NCI-H748 (cell line): ENCODE data around the gene MACF1.
A peak's percentile ranks its signal among the peaks of the same experiment; 100 is the strongest.
"Not testable (repeated sequence)": the region's sequence is repeated elsewhere in the genome, so short reads cannot be mapped to it uniquely, and the experiment has no call there.

Experiments
- DNase-seq: peaks from one replicate; lab custom pipeline; 2025; ENCODE audit not compliant: unreplicated experiment; lab: John Stamatoyannopoulos, UW

The MACF1 gene

GRCh38 chr1:39177706-39178105 is 26.8 kb upstream of the MACF1 start:
- DNase-seq = no peak

GRCh38 chr1:39178541-39179431 is 25.7 kb upstream of the MACF1 start:
- DNase-seq = no peak

- no peak for DNase-seq
Observed at GRCh38 chr1:39181311-39181710, 23.2 kb upstream of the MACF1 start.

GRCh38 chr1:39182804-39183203 is 21.7 kb upstream of the MACF1 start:
- no peak for DNase-seq

- DNase-seq = peak; percentile 91
Observed at GRCh38 chr1:39183503-39184353, 20.8 kb upstream of the MACF1 start.

- no peak for DNase-seq
Observed at GRCh38 chr1:39184354-39184818, 20.1 kb upstream of the MACF1 start.

- no peak for DNase-seq
Observed at GRCh38 chr1:39187275-39188046, 17.0 kb upstream of the MACF1 start.

- DNase-seq = no peak
Observed at GRCh38 chr1:39189592-39190041, 14.9 kb upstream of the MACF1 start.

GRCh38 chr1:39190096-39190495 is 14.4 kb upstream of the MACF1 start:
- DNase-seq = no peak

GRCh38 chr1:39194398-39195051 is 10.0 kb upstream of the MACF1 start:
- DNase-seq = no peak

GRCh38 chr1:39195166-39196111 is 9.1 kb upstream of the MACF1 start:
- no peak for DNase-seq

GRCh38 chr1:39196244-39197215 is 8.0 kb upstream of the MACF1 start:
- DNase-seq = no peak

GRCh38 chr1:39199593-39199992 is 4.9 kb upstream of the MACF1 start:
- no peak for DNase-seq

- DNase-seq = no peak
Observed at GRCh38 chr1:39205102-39205780, 746 bp downstream of the MACF1 start.

- DNase-seq = no peak
Observed at GRCh38 chr1:39205781-39206464, 1.4 kb downstream of the MACF1 start.

- DNase-seq = not testable (repeated sequence)
Observed at GRCh38 chr1:39208360-39208759, 3.9 kb downstream of the MACF1 start.

- no peak for DNase-seq
Observed at GRCh38 chr1:39210649-39211048, 6.2 kb downstream of the MACF1 start.
